Neuronal stem cell (in vitro differentiated cells): Measurements from ENCODE around the gene PRL.

Experiments
- DNase-seq: peaks from one replicate; pipeline ENCODE4 v3.0.0-alpha.2; 2013; ENCODE audit warnings: low spot score
- H2AFZ ChIP-seq: one replicate; pipeline ENCODE4 v1.6.1; 2013; ENCODE audit warnings: mild to moderate bottlenecking, low read length, inconsistent platforms
- H2AK5ac ChIP-seq: 2 replicates; pipeline ENCODE4 v1.6.1; 2013; ENCODE audit warnings: low read depth, mild to moderate bottlenecking, inconsistent platforms, low read length, moderate library complexity, mixed read lengths
- H2BK120ac ChIP-seq: 2 replicates; pipeline ENCODE4 v1.6.1; 2013; ENCODE audit warnings: low read depth, mild to moderate bottlenecking, inconsistent platforms, low read length, moderate library complexity, mixed read lengths
- H2BK12ac ChIP-seq: one replicate; pipeline ENCODE4 v1.6.1; 2013; ENCODE audit warnings: low read length, inconsistent platforms
- H2BK15ac ChIP-seq: 2 replicates; pipeline ENCODE4 v1.6.1; 2013; ENCODE audit warnings: mild to moderate bottlenecking, low read length, inconsistent platforms, mixed read lengths
- H2BK5ac ChIP-seq: one replicate; pipeline ENCODE4 v1.6.1; 2013; ENCODE audit warnings: inconsistent platforms, mild to moderate bottlenecking, low read length, moderate library complexity
- H3K14ac ChIP-seq: one replicate; pipeline ENCODE4 v1.6.1; 2013; ENCODE audit warnings: low read length, inconsistent platforms
- H3K18ac ChIP-seq: 2 replicates; pipeline ENCODE4 v1.6.1; 2013; ENCODE audit warnings: low read length, inconsistent platforms
- H3K23ac ChIP-seq: 2 replicates; pipeline ENCODE4 v1.6.1; 2013; ENCODE audit warnings: low read depth, mild to moderate bottlenecking, mixed read lengths, low read length, inconsistent platforms; ENCODE audit not compliant: poor library complexity
- H3K27ac ChIP-seq: replicated peaks from 3 replicates; pipeline ENCODE4 v1.5.1; 2013; ENCODE audit warnings: low read length, inconsistent platforms
- H3K27me3 ChIP-seq, 3 experiments: 2 replicates each; pipeline ENCODE4 v1.6.1; 2013; ENCODE audit warnings: low read length in 3 of 3, mild to moderate bottlenecking in 2 of 3, inconsistent platforms in 1 of 3, low read depth in 1 of 3, mixed read lengths in 1 of 3, moderate library complexity in 1 of 3; ENCODE audit not compliant: control insufficient read depth in 3 of 3, insufficient read depth in 3 of 3
- H3K36me3 ChIP-seq, 2 donors: replicated peaks in 1 of 2; 2 replicates each; pipeline ENCODE4 v1.6.1; 2013; ENCODE audit warnings: low read length in 2 of 2; ENCODE audit not compliant: control insufficient read depth in 2 of 2, insufficient read depth in 2 of 2
- H3K4ac ChIP-seq: 2 replicates; pipeline ENCODE4 v1.6.1; 2013; ENCODE audit warnings: inconsistent platforms, mild to moderate bottlenecking, low read length, moderate library complexity
- H3K4me1 ChIP-seq, 2 donors: 1 replicate in 1 of 2; 2 replicates in 1 of 2; pipeline ENCODE4 v1.6.1; 2013; ENCODE audit warnings: low read length in 2 of 2, low read depth in 1 of 2; ENCODE audit not compliant: control insufficient read depth in 2 of 2, insufficient read depth in 1 of 2
- H3K4me2 ChIP-seq: one replicate; pipeline ENCODE4 v1.6.1; 2013; ENCODE audit warnings: mild to moderate bottlenecking, low read length, inconsistent platforms; ENCODE audit not compliant: insufficient read depth, poor library complexity, severe bottlenecking
- H3K4me3 ChIP-seq, 2 donors: 2 replicates each; pipeline ENCODE4 v1.5.1; 2013; ENCODE audit warnings: low read length in 2 of 2, mild to moderate bottlenecking in 2 of 2, inconsistent platforms in 1 of 2, moderate library complexity in 1 of 2
- H3K79me1 ChIP-seq: one replicate; pipeline ENCODE4 v1.6.1; 2013; ENCODE audit warnings: low read depth, mild to moderate bottlenecking, inconsistent platforms, low read length, moderate library complexity
- H3K9ac ChIP-seq: one replicate; pipeline ENCODE4 v1.6.1; 2013; ENCODE audit warnings: mild to moderate bottlenecking, low read depth, low read length, inconsistent platforms; ENCODE audit not compliant: poor library complexity
- H3K9me3 ChIP-seq, 2 donors: replicated peaks in 1 of 2; 2 replicates each; pipeline versions ENCODE3 to v1.6.1; 2013; ENCODE audit warnings: low read length in 2 of 2, mild to moderate bottlenecking in 2 of 2, inconsistent platforms in 1 of 2, low read depth in 1 of 2, mixed read lengths in 1 of 2, moderate library complexity in 1 of 2; ENCODE audit not compliant: control insufficient read depth in 2 of 2, insufficient read depth in 1 of 2
- H4K8ac ChIP-seq: one replicate; pipeline ENCODE4 v1.6.1; 2013; ENCODE audit warnings: low read depth, mild to moderate bottlenecking, inconsistent platforms, low read length, moderate library complexity
- H4K91ac ChIP-seq: one replicate; pipeline ENCODE4 v1.6.1; 2013; ENCODE audit warnings: low read length, low read depth, mild to moderate bottlenecking, inconsistent platforms; ENCODE audit not compliant: poor library complexity
- WGBS, 2 donors: extraction: QIAGEN DNeasy Blood & Tissue Kit; methylation state at CpG; one replicate each; pipeline ENCODE4 v1.1.7; 2013; ENCODE audit warnings: missing lambda C conversion rate in 2 of 2, mixed read lengths in 1 of 2; ENCODE audit not compliant: insufficient read length in 2 of 2, insufficient replicate concordance in 1 of 2; ENCODE audit errors: extremely low coverage in 2 of 2; 5-methylcytosine and 5-hydroxymethylcytosine counted together

PRL gene

GRCh38 chr6:22290045-22290444, 6.8 kb downstream of the PRL start:
- Histone ChIP-seq H3K18ac (no peak overlapping the region), H3K27ac (no peak overlapping the region), H3K23ac (no peak overlapping the region), H4K91ac (no peak overlapping the region), H3K27me3 (no peaks in the 10 kb centered on the region), H3K4me3 (no peak overlapping the region), H3K14ac (no peak overlapping the region), H3K36me3 (no peaks in the 10 kb centered on the region), H3K9ac (no peak overlapping the region), H2BK12ac (no peak overlapping the region), H3K9me3 (peaks cover 0 to 2% of the 10 kb centered on the region in 2 donors), H2BK15ac (no peak overlapping the region), H2AK5ac (no peak overlapping the region), H3K4me1 (no peaks in the 10 kb centered on the region), H4K8ac (no peak overlapping the region), H2AFZ (no peak overlapping the region), H3K79me1 (no peaks in the 10 kb centered on the region), H3K4ac (no peak overlapping the region), H3K4me2 (no peak overlapping the region), H2BK120ac (no peak overlapping the region), H2BK5ac (no peak overlapping the region)
- DNase-seq = no peak
- no CpG with 5 or more reads among the region's 8 CpGs for WGBS, 2 donors

- no peak overlapping the region for H2AK5ac ChIP-seq
- H3K23ac ChIP-seq = no peak overlapping the region
- no peak overlapping the region for H4K91ac ChIP-seq
- H3K27ac ChIP-seq = no peak overlapping the region
- H2BK120ac ChIP-seq = no peak overlapping the region
- H2AFZ ChIP-seq = no peak overlapping the region
- H3K4me1 ChIP-seq = no peaks in the 10 kb centered on the region
- no peak overlapping the region for H2BK15ac ChIP-seq
- H3K36me3 ChIP-seq = no peaks in the 10 kb centered on the region
- H3K4me2 ChIP-seq = no peak overlapping the region
- no peak overlapping the region for H3K4me3 ChIP-seq
- no peak for DNase-seq
- peaks cover 0 to 2% of the 10 kb centered on the region in 2 donors for H3K9me3 ChIP-seq
- H3K14ac ChIP-seq = no peak overlapping the region
- no peak overlapping the region for H3K18ac ChIP-seq
- no peaks in the 10 kb centered on the region for H3K79me1 ChIP-seq
- H3K4ac ChIP-seq = no peak overlapping the region
- no CpG with 5 or more reads among the region's 18 CpGs for WGBS, 2 donors
- no peak overlapping the region for H3K9ac ChIP-seq
- H3K27me3 ChIP-seq = no peaks in the 10 kb centered on the region
- no peak overlapping the region for H4K8ac ChIP-seq
- H2BK12ac ChIP-seq = no peak overlapping the region
- H2BK5ac ChIP-seq = no peak overlapping the region
Observed at GRCh38 chr6:22288721-22289120, 8.1 kb downstream of the PRL start.

DNA sequence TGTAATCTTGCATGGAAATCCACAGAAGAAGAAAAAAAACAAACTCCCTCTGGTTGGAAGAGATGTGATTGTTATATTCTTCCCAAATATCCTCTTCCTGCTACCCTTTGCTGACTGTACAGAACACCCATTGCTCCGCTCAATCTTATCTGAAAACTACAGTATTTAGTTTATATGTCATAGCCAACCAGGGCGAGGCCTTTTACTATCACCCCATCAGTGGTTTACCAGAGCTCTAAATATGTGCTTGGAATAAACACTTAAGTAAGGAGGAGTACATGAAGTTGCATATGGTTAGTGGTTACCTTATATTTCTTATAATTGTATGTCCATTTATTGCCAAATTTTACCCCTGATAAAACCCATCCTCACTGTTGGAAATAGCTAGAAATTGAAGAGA, 12.2 kb downstream of the PRL start:
- H3K27me3 ChIP-seq = no peaks in the 10 kb centered on the region
- WGBS, 2 donors = no CpG with 5 or more reads among the region's 2 CpGs
- no peak overlapping the region for H4K91ac ChIP-seq
- H2BK120ac ChIP-seq = no peak overlapping the region
- DNase-seq = no peak
- no peak overlapping the region for H3K4me2 ChIP-seq
- H3K36me3 ChIP-seq = no peaks in the 10 kb centered on the region
- H2BK12ac ChIP-seq = no peak overlapping the region
- H3K23ac ChIP-seq = no peak overlapping the region
- no peak overlapping the region for H2BK5ac ChIP-seq
- no peaks in the 10 kb centered on the region for H3K9me3 ChIP-seq
- no peak overlapping the region for H3K27ac ChIP-seq
- H3K4me3 ChIP-seq = no peak overlapping the region
- H4K8ac ChIP-seq = no peak overlapping the region
- no peak overlapping the region for H3K18ac ChIP-seq
- no peak overlapping the region for H2AK5ac ChIP-seq
- no peaks in the 10 kb centered on the region for H3K4me1 ChIP-seq
- no peaks in the 10 kb centered on the region for H3K79me1 ChIP-seq
- no peak overlapping the region for H2BK15ac ChIP-seq
- H3K14ac ChIP-seq = no peak overlapping the region
- no peak overlapping the region for H3K9ac ChIP-seq
- no peak overlapping the region for H2AFZ ChIP-seq
- no peak overlapping the region for H3K4ac ChIP-seq

DNA sequence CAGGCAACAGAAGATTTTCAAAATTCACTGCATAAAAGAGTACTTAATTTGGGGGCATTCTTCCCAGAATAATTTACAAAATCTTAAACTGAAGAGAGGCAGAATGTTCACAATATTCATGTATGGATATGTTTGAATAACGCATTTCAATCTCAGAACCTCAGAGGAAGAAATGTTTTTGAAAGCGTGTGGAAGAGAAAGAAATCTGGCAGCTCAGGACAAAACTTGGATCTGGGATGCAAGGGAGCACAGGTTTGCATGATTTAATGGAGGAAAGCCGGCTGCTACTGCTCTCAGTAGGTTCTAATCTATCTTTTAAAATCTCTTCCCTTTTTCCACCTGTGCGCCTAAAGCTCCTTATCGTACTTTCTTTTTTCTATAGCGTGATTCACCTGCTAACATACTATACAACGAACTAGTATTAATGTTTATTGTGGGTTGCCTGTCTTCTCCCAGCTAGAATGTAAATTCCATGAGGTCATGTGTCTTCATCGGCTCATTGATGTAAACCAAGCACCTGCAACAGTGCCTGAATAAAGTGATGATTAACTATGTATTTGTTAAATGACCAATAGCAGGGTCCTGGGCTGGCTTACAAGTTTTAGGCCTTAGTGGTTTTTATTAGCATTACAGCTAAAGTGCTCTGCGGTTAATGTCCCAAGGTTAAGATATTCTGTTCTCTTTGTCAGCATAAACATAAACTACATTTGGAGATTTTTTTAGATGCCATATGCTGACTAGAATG, 15.3 kb downstream of the PRL start:
- Histone ChIP-seq H3K9ac (no peak overlapping the region), H3K4me3 (no peak overlapping the region), H2AFZ (no peak overlapping the region), H4K8ac (no peak overlapping the region), H3K4me1 (no peaks in the 10 kb centered on the region), H3K4me2 (no peak overlapping the region), H2BK5ac (no peak overlapping the region), H3K14ac (no peak overlapping the region), H3K18ac (no peak overlapping the region), H2BK120ac (no peak overlapping the region), H3K27ac (no peak overlapping the region), H4K91ac (no peak overlapping the region), H3K79me1 (no peaks in the 10 kb centered on the region), H2BK15ac (no peak overlapping the region), H3K23ac (no peak overlapping the region), H3K27me3 (no peaks in the 10 kb centered on the region), H2BK12ac (no peak overlapping the region), H3K9me3 (peaks cover 0 to 5% of the 10 kb centered on the region in 2 donors), H2AK5ac (no peak overlapping the region), H3K36me3 (no peaks in the 10 kb centered on the region), H3K4ac (no peak overlapping the region)
- no CpG with 5 or more reads among the region's 9 CpGs for WGBS, 2 donors
- no peak for DNase-seq
